HUES64 (cell line): ENCODE measurements around the gene ING3.

Experiments
- H3K27ac ChIP-seq: 2 replicates; pipeline ENCODE4 v1.7.0; 2013; ENCODE audit warnings: low read depth, low read length, inconsistent platforms
- H3K27me3 ChIP-seq: 2 replicates; pipeline ENCODE4 v1.6.1; 2013; ENCODE audit warnings: mild to moderate bottlenecking, low read length; ENCODE audit not compliant: insufficient read depth
- H3K36me3 ChIP-seq: 2 replicates; pipeline ENCODE4 v1.6.1; 2013; ENCODE audit warnings: mild to moderate bottlenecking, low read length; ENCODE audit not compliant: insufficient read depth
- H3K4me1 ChIP-seq: 2 replicates; pipeline ENCODE4 v1.6.1; 2013; ENCODE audit warnings: mild to moderate bottlenecking, low read length, moderate library complexity; ENCODE audit not compliant: insufficient read depth
- H3K4me3 ChIP-seq: 2 replicates; pipeline ENCODE4 v1.5.1; 2013; ENCODE audit warnings: mild to moderate bottlenecking, low read length, moderate library complexity
- H3K9ac ChIP-seq: 2 replicates; pipeline ENCODE4 v1.6.1; 2013; ENCODE audit warnings: mild to moderate bottlenecking, low read depth, low read length
- H3K9me3 ChIP-seq: 2 replicates; pipeline ENCODE4 v1.6.1; 2013; ENCODE audit warnings: low read depth, low read length; ENCODE audit not compliant: insufficient read depth
- WGBS: fragments of 150-250, 120-280 bp; methylation state at CpG from one replicate; pipeline ENCODE4 v1.1.7; 2013; ENCODE audit warnings: missing lambda C conversion rate; 5-methylcytosine and 5-hydroxymethylcytosine counted together

The ING3 gene

GRCh38 chr7:120990468-120991118, 40.0 kb downstream of the ING3 start:
- Histone ChIP-seq H3K27me3 (peaks cover 25% of the 10 kb centered on the region), H3K9me3 (no peaks in the 10 kb centered on the region), H3K27ac (no peak overlapping the region), H3K36me3 (no peaks in the 10 kb centered on the region), H3K4me3 (no peak overlapping the region), H3K4me1 (peaks cover 8% of the 10 kb centered on the region), H3K9ac (no peak overlapping the region)
- 95% methylated on average over 6 of the region's 6 CpGs for WGBS

GRCh38 chr7:120991161-120991560, 40.6 kb downstream of the ING3 start:
- H3K4me1 ChIP-seq = peaks cover 8% of the 10 kb centered on the region
- H3K9me3 ChIP-seq = no peaks in the 10 kb centered on the region
- no peak overlapping the region for H3K27ac ChIP-seq
- no peaks in the 10 kb centered on the region for H3K36me3 ChIP-seq
- no CpG with 5 or more reads among the region's 1 CpG for WGBS
- no peak overlapping the region for H3K4me3 ChIP-seq
- H3K9ac ChIP-seq = no peak overlapping the region
- H3K27me3 ChIP-seq = peaks cover 25% of the 10 kb centered on the region

DNA sequence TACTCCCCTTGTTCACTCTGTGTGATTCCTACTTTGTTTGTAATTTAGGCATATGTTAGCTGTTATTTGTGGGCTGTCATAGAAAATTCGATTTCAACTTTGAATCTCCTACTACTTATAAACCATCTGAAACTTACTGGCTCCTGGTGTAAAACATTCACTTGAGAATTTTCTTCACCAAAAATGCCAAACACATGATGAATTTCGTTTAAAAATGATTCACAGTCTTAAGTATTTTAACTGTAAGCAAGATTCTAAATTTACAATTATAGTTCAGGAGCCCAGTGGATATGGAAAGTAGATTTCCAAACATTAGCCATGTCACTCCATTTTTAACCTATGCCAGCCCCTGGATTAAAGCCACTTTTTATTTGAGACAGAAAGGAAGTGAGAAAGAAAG, 41.0 kb downstream of the ING3 start:
- Histone ChIP-seq H3K4me3 (no peak overlapping the region), H3K4me1 (peaks cover 8% of the 10 kb centered on the region), H3K36me3 (no peaks in the 10 kb centered on the region), H3K27me3 (peaks cover 25% of the 10 kb centered on the region), H3K9me3 (no peaks in the 10 kb centered on the region), H3K9ac (no peak overlapping the region), H3K27ac (no peak overlapping the region)
- WGBS = 90% methylated on average over 2 of the region's 2 CpGs

- Histone ChIP-seq H3K9ac (no peak overlapping the region), H3K4me1 (peaks cover 8% of the 10 kb centered on the region), H3K27me3 (peaks cover 25% of the 10 kb centered on the region)
These were observed 41.8 kb downstream of the ING3 start for GRCh38 chr7:120992272-120992964.

GRCh38 chr7:120992965-120993494, 42.5 kb downstream of the ING3 start:
- Histone ChIP-seq H3K36me3 (no peaks in the 10 kb centered on the region), H3K9ac (no peak overlapping the region), H3K27me3 (peaks cover 21% of the 10 kb centered on the region), H3K9me3 (no peaks in the 10 kb centered on the region), H3K4me1 (peaks cover 8% of the 10 kb centered on the region), H3K27ac (no peak overlapping the region), H3K4me3 (no peak overlapping the region)

More at GRCh38 chr7:120992272-120992964, 41.8 kb downstream of the ING3 start:
- Histone ChIP-seq H3K27ac (no peak overlapping the region), H3K36me3 (no peaks in the 10 kb centered on the region), H3K9me3 (no peaks in the 10 kb centered on the region), H3K4me3 (no peak overlapping the region)

- Histone ChIP-seq H3K4me1 (peaks cover 4% of the 10 kb centered on the region; the same call in 1 of the 2 replicates), H3K9ac (no peak overlapping the region)
- 90% methylated on average over 5 of the region's 5 CpGs for WGBS
These were observed 43.1 kb downstream of the ING3 start for GRCh38 chr7:120993553-120994191.

DNA sequence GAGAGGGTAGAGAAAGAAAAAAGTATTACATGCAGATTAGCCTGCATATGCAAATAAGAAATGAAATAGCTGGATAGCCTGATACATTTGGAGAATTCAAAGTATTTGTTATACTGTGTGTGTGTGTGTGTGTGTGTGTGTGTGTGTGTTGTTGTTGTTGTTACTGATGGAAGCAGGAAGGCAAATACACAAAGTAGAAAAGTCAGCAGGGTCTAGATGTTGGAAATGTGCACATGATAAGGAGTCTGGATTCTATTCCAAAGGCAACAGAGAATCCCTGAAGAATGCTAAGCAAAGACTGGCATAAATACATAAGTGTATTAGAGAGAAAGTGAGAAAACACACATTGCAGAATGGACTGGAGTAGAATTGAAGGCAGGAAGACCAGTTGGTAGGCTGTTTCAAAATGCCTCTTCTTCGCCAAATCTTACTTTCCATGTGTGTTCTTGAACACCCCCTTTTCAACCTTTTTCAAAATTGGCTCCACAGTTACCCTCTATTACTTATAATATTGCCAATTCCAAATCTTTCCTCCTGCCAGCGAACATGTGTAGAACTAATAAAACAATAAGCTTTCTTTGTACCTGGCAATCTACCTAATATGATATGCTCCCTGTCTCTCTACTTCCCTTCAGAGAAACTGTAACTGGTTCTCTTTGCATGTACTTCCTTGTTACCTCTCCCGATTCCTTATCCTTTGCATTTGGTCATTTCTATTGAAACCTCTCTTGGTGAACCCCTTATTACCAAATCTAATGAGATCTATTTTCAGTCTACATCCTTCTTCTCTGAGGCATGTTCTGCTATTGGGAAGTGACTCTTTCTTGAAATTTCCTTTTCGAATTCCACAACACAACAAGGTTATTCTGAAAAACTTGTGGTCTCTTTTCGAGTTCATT, 44.2 kb downstream of the ING3 start:
- H3K9ac ChIP-seq = no peak overlapping the region
- no peak overlapping the region for H3K27ac ChIP-seq
- H3K9me3 ChIP-seq = no peaks in the 10 kb centered on the region
- H3K4me1 ChIP-seq = no peaks in the 10 kb centered on the region
- no peak overlapping the region for H3K4me3 ChIP-seq
- 93% methylated on average over 5 of the region's 5 CpGs for WGBS
- peaks cover 4% of the 10 kb centered on the region; the same call in 1 of the 2 replicates for H3K27me3 ChIP-seq
- no peaks in the 10 kb centered on the region for H3K36me3 ChIP-seq

More at GRCh38 chr7:120993553-120994191, 43.1 kb downstream of the ING3 start:
- Histone ChIP-seq H3K9me3 (no peaks in the 10 kb centered on the region), H3K4me3 (no peak overlapping the region), H3K27ac (no peak overlapping the region), H3K27me3 (peaks cover 15% of the 10 kb centered on the region), H3K36me3 (no peaks in the 10 kb centered on the region)

DNA sequence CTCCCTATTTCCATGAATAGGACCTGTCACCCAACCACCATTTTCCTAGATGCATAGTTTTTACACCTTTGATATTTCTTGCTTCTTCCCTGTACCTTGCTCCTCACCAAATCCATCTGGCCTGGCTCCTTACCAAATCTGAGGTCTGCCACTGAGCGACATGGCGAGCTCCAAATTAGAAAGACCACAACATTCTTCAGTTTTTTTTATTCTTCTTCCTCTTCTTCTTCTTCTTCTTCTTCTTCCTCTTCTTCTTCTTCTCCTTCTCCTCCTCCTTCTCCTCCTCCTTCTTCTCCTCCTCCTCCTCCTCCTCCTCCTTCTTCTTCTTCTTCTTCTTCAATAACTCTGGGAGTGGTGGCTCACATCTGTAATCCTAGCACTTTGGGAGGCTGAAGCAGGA, 45.1 kb downstream of the ING3 start:
- 93% methylated on average over 2 of the region's 2 CpGs for WGBS
- no peaks in the 10 kb centered on the region for H3K36me3 ChIP-seq
- H3K27me3 ChIP-seq = no peaks in the 10 kb centered on the region
- H3K4me1 ChIP-seq = no peaks in the 10 kb centered on the region
- no peak overlapping the region for H3K9ac ChIP-seq
- H3K27ac ChIP-seq = no peak overlapping the region
- no peaks in the 10 kb centered on the region for H3K9me3 ChIP-seq
- H3K4me3 ChIP-seq = no peak overlapping the region

- H3K4me3 ChIP-seq = no peak overlapping the region
- H3K9me3 ChIP-seq = no peaks in the 10 kb centered on the region
- no peaks in the 10 kb centered on the region for H3K36me3 ChIP-seq
- no peak overlapping the region for H3K27ac ChIP-seq
- no peaks in the 10 kb centered on the region for H3K4me1 ChIP-seq
- H3K9ac ChIP-seq = no peak overlapping the region
- WGBS = 94% methylated on average over 2 of the region's 2 CpGs
- no peaks in the 10 kb centered on the region for H3K27me3 ChIP-seq
These were observed 45.9 kb downstream of the ING3 start for GRCh38 chr7:120996333-120996987.

DNA sequence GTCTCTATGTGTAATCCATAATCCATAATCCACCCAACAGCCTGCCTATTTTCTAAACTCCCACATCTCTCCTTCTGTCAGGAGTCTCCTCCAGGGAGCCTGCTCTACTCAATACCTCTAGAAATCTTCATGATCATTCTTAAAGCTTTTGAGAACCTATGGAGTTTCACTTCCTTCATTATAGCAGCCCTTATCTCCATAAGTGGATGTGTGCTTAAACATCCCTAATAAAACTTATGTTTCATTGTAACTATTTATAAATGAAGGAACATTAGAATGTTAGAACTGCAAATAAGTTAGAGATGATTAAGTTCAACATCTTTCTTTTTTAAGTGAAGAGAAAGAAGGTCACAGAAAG, 46.4 kb downstream of the ING3 start:
- no peak overlapping the region for H3K4me3 ChIP-seq
- no peaks in the 10 kb centered on the region for H3K36me3 ChIP-seq
- no peaks in the 10 kb centered on the region for H3K9me3 ChIP-seq
- H3K9ac ChIP-seq = no peak overlapping the region
- H3K4me1 ChIP-seq = no peaks in the 10 kb centered on the region
- no peak overlapping the region for H3K27ac ChIP-seq
- H3K27me3 ChIP-seq = no peaks in the 10 kb centered on the region
